GM19193 (cell line): ENCODE results near the gene PIEZO1.
A peak's percentile ranks its signal among the peaks of the same experiment; 100 is the strongest.

ENCODE experiments used
- POLR2A ChIP-seq: IDR thresholded peaks from 4 replicates; pipeline ENCODE4 v1.6.1; 2011; ENCODE audit not compliant: insufficient read depth, insufficient read length; ENCODE audit errors: extremely low read depth

PIEZO1 gene

DNA sequence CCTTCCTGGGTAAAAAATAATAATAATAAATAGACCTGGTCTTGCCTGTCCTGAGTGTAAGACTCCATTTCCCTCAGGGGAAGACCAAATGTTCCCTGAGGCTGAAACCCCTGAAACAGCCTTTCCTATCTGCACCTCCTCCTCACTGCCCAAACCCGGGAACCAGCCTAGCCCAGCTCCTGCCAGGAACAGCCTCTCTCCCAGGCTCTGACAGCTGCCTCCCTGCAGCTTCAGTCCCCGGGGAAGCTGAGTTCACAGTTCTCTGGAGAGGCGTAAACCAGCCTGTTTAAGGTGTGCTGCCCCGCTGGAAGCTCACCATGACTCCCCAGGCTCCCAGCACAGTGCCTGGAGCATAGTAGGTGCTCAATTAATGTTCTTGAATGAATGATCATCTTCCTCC, 11.3 kb upstream of the PIEZO1 start:
- TF ChIP-seq POLR2A: no peak

DNA sequence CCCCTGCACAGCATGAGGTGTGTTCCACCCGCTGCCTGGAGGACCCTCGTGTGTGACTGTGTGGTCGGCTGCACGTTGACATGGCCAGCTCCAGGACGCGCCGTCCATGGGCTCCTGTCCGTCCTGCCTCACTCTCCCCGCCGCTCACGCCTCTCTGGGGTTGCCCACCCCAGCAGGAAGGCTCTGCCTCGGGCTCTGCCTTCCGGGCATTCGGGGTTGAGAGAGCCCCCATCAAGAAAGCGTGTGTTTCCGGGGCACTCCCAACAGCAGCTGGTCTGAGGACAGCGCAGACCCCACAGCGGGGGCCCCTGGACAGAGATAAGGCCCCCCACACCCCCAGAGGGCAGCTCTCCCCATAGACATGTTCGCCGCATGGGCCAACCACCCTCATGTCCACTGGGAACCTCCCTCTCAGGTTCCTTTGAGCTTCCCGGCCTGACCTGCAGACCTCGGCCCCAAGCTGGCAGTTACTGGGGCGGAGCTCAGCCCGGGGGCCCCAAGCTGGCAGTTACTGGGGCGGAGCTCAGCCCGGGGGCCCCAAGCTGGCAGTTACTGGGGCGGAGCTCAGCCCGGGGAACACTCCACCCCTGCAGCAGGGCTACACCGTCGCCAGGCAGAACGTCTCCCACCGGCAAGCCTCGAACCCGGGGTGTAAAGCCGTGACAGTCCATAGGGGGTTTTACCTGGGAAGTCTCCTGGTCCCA, 8.4 kb upstream of the PIEZO1 start:
- TF ChIP-seq POLR2A: no peak

DNA sequence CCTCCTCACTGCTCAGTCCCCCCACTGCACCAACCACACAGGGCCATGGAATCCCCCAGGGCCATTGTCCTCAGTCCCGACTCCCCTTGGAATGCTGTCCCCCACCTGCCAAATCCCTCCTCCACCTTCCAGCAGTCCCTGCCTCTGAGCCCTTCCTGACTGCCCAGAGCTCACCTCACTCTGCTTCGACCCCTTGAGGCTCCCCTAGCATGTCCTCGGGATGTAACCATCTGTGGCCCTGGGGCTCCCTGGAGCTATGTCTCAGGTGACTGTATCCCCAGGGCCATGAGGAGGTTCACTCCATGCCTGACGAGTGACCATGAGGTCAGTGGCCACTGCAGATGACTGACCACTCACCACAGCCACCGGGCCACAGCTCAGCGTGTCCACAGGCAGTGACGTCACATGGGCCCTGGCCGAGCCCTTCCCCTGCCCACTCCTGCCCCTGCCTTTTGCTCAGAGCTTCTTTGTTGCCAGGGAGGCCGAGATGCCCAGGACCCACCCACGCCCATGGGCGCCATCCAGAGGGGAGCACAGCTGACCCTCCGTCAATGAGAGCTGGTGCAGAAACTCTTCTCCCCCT, 7.7 kb upstream of the PIEZO1 start:
- TF ChIP-seq POLR2A: no peak

DNA sequence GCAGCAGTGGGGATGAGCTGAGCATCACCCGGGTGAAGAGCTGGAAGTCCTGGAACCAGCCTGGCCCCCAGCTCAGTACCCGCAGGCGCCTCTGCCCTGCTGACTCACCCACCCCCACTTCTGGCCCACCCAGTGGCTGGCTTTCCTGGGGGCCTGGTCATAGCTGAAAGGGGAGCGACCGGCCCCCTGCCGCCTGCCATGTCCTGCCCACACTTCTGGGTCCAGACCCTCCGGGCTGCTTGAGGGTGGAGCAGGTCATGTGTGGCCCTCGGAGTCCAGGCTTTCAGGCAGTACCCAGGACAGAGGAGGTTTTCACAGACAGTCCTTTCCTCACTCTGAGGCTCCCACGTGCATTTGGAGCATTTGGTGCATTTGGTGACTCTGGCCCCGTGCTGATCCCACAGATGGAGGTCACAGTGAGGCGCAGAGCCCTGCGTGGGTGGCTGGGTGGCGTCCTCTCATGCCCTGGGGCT, 7.1 kb upstream of the PIEZO1 start:
- no peak for TF ChIP-seq POLR2A

DNA sequence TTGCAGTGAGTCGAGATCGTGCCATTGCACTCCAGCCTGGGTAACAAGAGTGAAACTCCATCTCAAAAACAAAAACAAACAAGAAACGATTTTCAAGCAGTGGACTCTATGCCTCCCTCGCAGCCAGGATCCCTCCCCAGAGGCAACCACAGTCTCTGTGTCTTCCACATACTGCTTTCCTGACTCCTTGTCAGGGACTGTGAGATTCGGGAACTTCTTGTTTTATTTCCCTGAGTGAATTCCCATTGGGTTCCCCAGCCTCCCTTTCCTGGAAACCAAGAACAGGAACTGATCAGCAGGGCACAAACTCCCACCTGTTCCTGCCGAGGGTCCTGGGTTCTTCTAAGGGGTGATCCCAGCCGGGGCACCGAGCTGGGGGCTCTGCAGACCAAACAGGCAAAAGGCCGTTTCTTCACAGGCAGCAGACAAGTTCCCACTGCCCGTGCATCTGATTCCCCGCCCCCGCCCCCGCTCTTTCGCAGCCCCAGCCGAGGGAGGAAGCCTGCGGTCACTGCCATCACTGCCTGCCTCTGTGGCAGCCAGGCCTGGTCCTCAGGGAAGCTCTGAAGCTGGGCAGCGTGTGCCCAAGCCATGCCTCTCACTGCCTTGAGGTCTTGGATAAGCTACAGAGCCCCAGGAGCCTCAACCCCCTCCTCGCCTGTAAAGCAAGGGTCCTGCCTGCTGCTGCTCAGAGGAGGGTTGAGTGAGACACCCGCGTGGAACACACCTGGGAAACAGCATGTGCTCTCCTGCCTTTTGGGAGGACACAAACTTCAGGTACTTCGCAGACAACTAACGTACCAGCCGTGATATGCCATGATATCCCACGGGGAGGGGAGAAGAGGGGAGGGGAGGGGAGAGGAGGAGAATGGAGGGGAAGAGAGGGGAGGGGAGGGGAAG, 5.5 kb upstream of the PIEZO1 start:
- no peak for TF ChIP-seq POLR2A

DNA sequence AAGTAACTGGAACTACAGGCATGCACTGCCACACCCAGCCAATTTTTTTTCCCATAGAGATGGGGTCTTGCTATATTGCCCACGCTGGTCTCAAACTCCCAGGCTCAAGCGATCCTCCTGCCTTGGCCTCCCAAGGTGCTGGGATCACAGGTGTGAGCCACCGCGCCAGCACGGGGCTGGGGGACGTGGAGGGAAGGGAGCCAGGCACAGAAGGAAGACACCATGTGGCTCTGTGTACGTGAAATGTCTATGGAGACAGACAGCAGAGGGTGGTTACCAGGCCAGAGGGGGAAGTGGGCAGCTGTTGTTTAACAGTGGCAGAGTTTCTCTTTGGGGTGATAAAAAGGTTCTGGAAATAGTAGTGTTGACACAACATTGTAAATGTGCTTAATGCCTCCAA, 4.6 kb upstream of the PIEZO1 start:
- no peak for TF ChIP-seq POLR2A

DNA sequence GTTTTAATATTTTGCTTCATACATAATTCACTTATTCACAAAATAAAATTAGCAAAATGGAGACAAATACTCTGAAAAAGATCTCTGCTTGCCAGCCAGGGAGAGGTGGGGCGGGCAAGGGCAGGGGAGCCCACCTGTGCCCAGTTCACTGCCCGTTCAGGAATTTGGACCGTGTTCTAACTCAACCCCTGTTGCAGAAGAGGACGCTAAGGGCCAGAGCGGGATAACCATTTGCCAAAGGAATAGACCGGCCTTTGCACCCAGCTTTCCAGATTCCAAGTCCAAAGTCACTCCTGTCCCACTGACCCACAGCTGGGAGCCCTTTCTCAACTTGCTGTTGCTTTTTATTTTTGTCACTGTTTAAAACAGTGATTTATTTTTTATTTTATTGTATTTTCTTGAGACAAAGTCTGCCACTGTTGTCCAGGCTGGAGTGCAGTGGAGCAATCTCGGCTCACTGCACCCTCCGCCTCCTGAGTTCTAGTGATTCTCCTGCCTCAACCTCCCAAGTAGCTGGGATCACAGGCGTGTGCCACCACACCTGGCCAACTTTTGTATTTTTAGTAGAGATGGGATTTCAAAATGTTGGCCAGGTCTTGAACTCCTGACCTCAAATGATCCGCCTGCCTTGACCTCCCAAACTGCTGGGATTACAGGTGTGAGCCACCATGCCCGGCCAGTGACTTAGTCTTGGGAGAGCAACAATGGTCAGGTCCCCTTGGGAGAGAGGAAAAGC, 2.7 kb upstream of the PIEZO1 start:
- TF ChIP-seq POLR2A: no peak

DNA sequence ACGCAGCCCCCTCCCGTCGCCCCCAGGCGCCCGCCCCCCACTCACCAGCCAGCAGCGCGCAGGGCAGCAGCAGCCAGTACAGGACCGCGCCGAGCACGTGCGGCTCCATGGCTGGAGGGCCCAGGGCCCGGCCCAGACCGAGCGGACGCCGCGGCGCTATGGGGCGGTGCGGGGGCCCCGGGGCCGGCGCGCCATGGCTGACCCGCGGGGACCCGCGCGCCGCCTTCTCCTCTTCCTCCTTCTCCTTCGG, 239 bp downstream of the PIEZO1 start:
- no peak for TF ChIP-seq POLR2A

DNA sequence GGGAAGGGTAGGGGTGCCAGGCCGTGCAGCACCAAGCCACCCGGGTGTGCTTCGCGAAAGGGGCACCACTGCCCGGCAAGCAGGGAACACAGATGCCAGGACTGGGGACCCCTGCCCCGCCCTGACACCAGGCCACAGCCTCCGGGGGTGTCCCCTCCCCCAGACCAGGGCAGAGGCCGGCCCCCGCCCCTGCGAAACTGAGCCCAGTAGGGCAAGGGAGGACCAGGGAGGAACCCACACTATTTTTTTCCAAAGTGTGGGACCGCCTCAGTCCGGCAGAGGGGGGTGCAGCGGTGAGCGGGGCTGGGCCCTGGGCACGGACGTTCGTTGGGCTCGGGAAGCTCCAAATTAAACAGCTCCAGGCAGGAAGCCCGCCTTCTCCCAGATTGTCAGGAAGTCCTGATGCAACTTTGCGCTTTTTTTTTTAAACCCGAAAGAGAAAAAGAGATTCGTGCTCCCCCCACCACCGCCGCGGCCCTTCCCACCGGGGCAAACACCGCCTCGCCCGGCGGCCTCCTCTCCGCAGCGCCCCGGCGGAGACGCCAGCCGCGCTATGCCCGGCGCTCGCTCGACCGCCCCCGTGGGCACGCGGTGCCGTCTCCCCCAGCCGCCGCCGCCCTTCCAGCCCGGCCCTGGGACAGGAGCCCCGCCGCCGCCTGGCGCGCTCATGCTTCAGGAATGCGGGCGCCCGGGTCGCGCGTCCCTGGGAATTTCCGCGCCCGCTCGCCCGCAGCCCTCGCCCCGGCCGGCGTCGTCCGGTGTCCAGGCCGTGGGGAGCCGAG, 755 bp downstream of the PIEZO1 start:
- TF ChIP-seq POLR2A: no peak

DNA sequence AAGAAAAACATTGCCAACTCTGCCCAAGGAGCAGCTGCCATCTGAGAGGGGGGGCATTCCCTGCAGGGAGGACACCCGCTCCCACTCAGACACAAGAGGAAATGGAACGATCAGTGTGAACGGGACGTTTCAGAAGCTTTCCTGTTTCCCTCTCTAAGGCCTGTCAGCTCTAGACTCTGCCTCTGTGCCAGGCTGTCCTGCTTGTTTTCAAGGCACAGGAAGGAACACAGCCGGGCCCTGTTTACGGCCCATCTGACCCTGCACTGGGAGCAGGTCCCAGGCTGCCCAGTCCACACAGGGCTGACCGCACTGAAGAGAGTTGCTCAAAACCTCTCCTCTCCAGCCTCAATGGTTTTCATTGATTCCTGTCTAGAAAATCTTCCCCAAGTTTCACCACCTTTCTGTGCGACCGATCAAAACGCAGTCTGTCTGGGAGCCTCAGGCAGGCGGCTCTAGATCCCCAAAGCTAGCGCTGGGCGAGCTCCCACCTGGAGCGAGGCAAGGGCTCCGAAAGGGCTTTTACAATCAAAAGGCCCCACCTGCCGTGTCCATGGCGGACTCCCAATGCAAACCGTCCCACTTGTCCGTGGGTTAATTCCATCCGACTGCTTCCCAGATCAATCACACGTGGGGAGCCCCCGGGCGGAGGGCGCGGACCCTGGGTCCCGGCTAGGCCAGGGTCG, 1.5 kb downstream of the PIEZO1 start:
- no peak for TF ChIP-seq POLR2A

DNA sequence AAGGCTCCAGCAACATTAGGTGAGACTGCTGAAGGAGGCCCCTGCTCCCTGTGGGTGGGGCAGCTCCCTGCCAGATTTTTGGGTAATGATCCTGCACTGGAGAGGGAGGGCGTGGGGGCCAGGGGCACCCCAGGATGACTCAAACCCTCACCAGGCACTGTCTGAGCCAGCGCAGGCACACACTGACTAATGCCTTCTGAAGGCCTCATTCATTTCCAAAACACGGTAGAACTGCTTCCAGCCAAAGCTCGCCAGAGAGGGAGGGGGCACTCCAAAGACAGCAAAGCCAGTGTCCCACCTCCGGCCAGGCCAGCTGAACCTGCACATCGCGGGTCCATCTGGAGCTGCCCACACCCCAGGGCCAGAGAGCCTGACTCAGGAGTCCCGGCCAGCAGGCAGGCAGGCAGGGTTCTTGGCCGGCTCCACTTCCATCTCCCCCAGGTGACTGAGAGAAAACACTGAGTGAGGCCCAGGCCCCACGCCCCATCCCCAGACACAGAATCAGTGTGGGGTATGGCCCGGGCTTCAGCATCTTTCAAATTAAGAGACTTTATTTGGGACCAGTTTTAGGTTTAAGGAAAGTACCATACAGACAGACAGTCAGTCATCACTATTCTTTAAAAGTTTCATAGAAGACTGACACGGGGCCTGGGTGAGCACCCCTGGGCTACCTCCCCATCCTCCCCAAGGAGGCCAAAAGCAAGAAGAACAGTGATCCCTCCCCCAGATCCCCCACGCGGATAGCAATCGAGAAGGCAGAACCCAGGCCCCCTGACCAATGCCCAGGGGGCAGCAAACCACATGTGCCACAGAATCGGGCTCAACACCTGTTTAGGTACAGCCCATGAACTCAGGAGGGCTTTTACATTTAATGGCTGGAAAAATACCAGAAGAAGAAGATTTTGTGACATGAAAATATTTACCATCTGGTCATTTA, 2.3 kb downstream of the PIEZO1 start:
- TF ChIP-seq POLR2A: no peak

DNA sequence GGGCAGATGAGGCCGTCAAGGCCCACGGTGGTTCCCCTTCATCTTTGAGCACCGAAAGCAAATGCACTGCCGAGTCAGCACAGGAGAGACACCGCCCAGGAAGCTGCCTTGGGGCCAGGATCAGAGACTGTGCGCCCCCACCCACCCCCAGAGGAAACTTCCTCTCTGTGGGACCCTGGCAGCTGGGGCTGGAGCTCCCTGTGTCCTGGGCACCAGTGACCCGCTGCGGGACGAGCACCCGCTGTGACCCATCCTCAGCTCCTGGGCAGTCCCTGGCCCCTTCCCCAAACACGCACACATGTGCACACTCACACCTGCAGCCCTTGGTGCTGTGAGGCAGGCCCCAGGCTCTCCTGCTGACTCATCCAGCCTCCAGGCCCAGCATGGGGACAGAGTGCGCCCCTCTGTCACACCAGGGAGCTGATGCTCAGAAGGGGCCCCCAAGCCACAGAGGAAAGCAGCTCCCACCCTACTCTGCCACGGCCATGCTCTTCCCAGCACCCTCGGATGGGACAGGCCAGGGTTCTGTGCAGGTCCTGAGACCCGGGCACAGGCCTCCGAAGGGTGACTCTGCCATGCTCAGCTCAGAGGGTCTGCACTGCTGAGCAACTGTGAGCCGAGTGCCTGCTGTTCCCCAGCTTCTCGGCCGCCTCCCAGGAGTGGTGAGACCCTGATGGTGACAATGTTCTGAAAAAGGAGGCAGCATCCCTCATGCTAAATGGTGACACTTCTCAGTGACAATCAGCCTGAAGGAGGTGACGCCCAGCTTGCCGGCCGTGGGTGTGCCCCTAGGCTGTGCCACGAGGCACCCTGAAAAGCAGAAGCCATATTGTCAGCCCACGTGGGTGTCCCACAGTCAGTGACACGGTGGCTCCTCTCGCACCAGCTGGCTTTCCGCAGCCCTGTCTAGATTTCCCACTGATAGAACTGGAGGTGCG, 3.6 kb downstream of the PIEZO1 start:
- peak; percentile 60 for TF ChIP-seq POLR2A
